Neural crest cell (in vitro differentiated cells): ENCODE measurements around the gene FOXP1. TPM values are rescaled to one million over a fixed set of nuclear protein-coding genes. Genes with fewer than 3 reads are reported as not detected.
A peak's percentile ranks its signal among the peaks of the same experiment; 100 is the strongest.

Source experiments
- DNase-seq: peaks from one replicate; pipeline ENCODE4 v3.0.0; 2021; ENCODE audit warnings: low read depth, mixed read lengths, low spot score
- H3K27ac Mint-ChIP-seq: one replicate; pipeline ENCODE4 v1.8.0; 2021; ENCODE audit warnings: mild to moderate bottlenecking, mixed read lengths; ENCODE audit not compliant: unreplicated experiment
- H3K27me3 Mint-ChIP-seq: 2 replicates; pipeline ENCODE4 v1.8.0; 2021; ENCODE audit warnings: low read depth, mild to moderate bottlenecking, mixed read lengths
- H3K36me3 Mint-ChIP-seq: 2 replicates; pipeline ENCODE4 v1.8.0; 2021; ENCODE audit warnings: low read depth, mild to moderate bottlenecking, mixed read lengths
- H3K4me1 Mint-ChIP-seq: 2 replicates; pipeline ENCODE4 v1.8.0; 2021; ENCODE audit warnings: mixed read lengths
- H3K4me3 Mint-ChIP-seq: one replicate; pipeline ENCODE4 v1.8.0; 2021; ENCODE audit warnings: mild to moderate bottlenecking, mixed read lengths
- H3K9me3 Mint-ChIP-seq: 2 replicates; pipeline ENCODE4 v1.8.0; 2021; ENCODE audit warnings: mixed read lengths
- CTCF ChIP-seq: fragments of 200-600 bp; sonication (generic); conservative IDR thresholded peaks from 2 replicates; pipeline ENCODE4 v1.5.0; 2021; ENCODE audit warnings: antibody characterized with exemption, mild to moderate bottlenecking
- total RNA-seq: library from RNA; stranded (reverse); gene quantifications from 2 replicates; pipeline ENCODE4 v1.2.1, GENCODE V29; 2021

The FOXP1 gene
- total RNA-seq, 1 donor from 2014 or later = 22.8 TPM

- peak overlapping the region; percentile 46 for H3K27ac Mint-ChIP-seq
- TF ChIP-seq CTCF = no peak
- H3K4me1 Mint-ChIP-seq = peaks cover 11% of the 10 kb centered on the region
Observed at GRCh38 chr3:71400986-71401451, 182.5 kb downstream of the FOXP1 start.

DNA sequence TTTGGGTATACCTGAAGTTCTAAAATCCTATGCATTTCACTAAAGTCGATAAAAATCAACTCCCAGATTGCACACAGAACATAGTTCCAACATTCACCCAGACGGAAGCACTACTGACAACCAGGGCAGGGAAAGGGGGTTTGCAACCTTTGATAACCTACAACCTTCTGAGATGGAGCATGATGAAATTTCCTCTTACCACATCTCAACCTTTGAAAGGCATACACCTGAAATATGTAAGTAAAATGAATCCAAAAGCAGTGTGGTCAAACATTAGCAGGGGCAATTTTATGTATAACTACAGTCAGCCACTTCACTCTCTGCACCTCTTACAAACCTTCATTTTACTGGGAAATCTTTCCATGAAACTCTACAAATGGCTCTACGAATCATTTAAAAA, 184.1 kb downstream of the FOXP1 start:
- no peaks in the 10 kb centered on the region for H3K27me3 Mint-ChIP-seq
- peaks cover 15% of the 10 kb centered on the region for H3K4me1 Mint-ChIP-seq
- H3K27ac Mint-ChIP-seq = no peak overlapping the region
- H3K4me3 Mint-ChIP-seq = no peak overlapping the region
- TF ChIP-seq CTCF = no peak
- H3K9me3 Mint-ChIP-seq = no peaks in the 10 kb centered on the region
- no peaks in the 10 kb centered on the region for H3K36me3 Mint-ChIP-seq
- DNase-seq = no peak

More at GRCh38 chr3:71400986-71401451, 182.5 kb downstream of the FOXP1 start:
- Mint-ChIP-seq H3K9me3 (no peaks in the 10 kb centered on the region), H3K27me3 (no peaks in the 10 kb centered on the region), H3K36me3 (no peaks in the 10 kb centered on the region), H3K4me3 (no peak overlapping the region)
- DNase-seq = no peak

- Mint-ChIP-seq H3K27ac (no peak overlapping the region), H3K4me1 (peaks cover 15% of the 10 kb centered on the region), H3K4me3 (no peak overlapping the region), H3K9me3 (no peaks in the 10 kb centered on the region), H3K36me3 (no peaks in the 10 kb centered on the region), H3K27me3 (no peaks in the 10 kb centered on the region)
- TF ChIP-seq CTCF = no peak
- DNase-seq = no peak
Observed at GRCh38 chr3:71398157-71398836, 185.2 kb downstream of the FOXP1 start.

- Mint-ChIP-seq H3K4me3 (no peak overlapping the region), H3K27ac (no peak overlapping the region), H3K36me3 (no peaks in the 10 kb centered on the region), H3K4me1 (peaks cover 15% of the 10 kb centered on the region), H3K9me3 (no peaks in the 10 kb centered on the region), H3K27me3 (no peaks in the 10 kb centered on the region)
- no peak for DNase-seq
- TF ChIP-seq CTCF = no peak
Observed at GRCh38 chr3:71397726-71398125, 185.8 kb downstream of the FOXP1 start.

- Mint-ChIP-seq H3K27me3 (no peaks in the 10 kb centered on the region), H3K9me3 (no peaks in the 10 kb centered on the region), H3K36me3 (no peaks in the 10 kb centered on the region), H3K27ac (no peak overlapping the region), H3K4me3 (no peak overlapping the region), H3K4me1 (peaks cover 15% of the 10 kb centered on the region)
- DNase-seq = peak; percentile 23
- peak; percentile 63 for TF ChIP-seq CTCF
Observed at GRCh38 chr3:71397046-71397445, 186.5 kb downstream of the FOXP1 start.
